ENCODE data around the gene IFNA14.
"Not testable (repeated sequence)": the region's sequence is repeated elsewhere in the genome, so short reads cannot be mapped to it uniquely, and the experiment has no call there.

Gene IFNA14

DNA sequence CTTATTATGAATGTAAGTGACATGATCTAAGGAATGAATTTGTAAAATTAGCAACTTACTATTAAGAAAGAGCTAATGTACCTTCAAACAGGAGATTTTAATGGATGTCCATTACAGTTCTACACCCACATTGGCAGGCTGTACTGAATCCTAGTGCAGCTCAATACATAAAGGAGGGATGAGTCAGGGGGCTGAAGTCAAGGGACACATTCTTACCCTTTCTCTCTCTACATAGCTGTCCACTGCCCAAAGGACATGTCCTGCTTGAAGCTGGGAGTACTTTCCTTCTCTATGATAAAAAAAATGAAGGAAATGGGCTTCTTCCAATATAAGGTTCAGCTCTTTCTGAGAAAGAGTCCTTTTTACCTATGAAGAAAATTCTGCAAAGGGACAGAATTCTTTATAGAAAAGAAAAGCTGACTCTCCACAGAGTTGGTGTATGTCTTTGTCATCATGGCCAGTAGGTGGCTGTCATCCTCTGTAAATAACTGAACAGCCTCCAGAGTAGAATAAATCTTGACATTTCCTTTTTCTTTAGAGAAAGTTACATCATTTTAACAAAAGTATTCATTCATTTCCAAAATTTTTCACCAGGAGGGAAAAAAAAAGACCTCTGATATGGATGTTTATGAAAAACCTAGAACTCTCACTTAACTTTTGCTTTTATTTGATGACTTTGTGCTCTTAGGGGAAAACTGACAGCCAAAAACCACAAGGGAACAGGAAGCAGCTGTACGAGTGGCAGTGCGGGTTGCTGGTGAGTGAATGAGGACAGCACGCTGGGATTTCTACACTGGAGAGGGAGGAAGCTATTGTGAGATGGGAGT lies 13.1 kb upstream of the IFNA14 start:
- WGBS, result 9% methylated on average over 3 of the region's 3 CpGs
- Histone ChIP-seq H3K9ac (ENCODE audit: low read depth, low read length) (no peak overlapping the region), H3K4me1 (ENCODE audit: insufficient read depth, low read length) (peaks cover 6% of the 10 kb centered on the region), H3K9me3 (ENCODE audit: insufficient read depth, low read depth, low read length) (0 out of 2 replicates have a peak, but pooled peaks cover 2% of the 10 kb centered on the region), H3K27ac (ENCODE audit: low read depth, low read length) (no peak overlapping the region), H3K4me3 (ENCODE audit: low read length) (no peak overlapping the region), H3K27me3 (ENCODE audit: insufficient read depth, low read length) (peaks cover 20% of the 10 kb centered on the region), H3K36me3 (ENCODE audit: insufficient read depth, low read length) (no peaks in the 10 kb centered on the region)

DNA sequence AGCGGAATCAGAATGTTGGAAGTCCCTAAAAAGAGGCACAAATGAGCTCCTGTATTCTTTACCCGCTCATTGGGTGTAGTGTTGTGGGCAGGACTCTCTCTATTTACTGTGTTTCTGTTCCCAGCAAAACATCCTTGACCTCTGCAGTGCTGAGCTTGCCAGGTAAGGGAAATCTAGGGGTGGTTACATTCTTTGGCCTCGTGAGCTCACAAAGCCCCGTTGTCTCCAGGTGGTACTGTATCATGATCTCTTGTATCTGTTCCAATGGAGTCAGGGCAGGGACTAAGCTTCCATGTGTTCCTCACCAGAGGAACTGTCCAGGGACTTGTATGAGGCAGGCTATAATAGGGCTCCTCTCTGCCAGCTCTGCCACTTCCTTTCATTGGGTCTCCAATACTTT lies 11.8 kb upstream of the IFNA14 start:
- Histone ChIP-seq H3K27ac (ENCODE audit: low read depth, low read length) (no peak overlapping the region), H3K9me3 (ENCODE audit: insufficient read depth, low read depth, low read length) (no peaks in the 10 kb centered on the region), H3K36me3 (ENCODE audit: insufficient read depth, low read length) (no peaks in the 10 kb centered on the region), H3K4me1 (ENCODE audit: insufficient read depth, low read length) (peaks cover 6% of the 10 kb centered on the region), H3K9ac (ENCODE audit: low read depth, low read length) (no peak overlapping the region), H3K27me3 (ENCODE audit: insufficient read depth, low read length) (peaks cover 20% of the 10 kb centered on the region), H3K4me3 (ENCODE audit: low read length) (no peak overlapping the region)
- 77% methylated on average over 4 of the region's 4 CpGs for WGBS

DNA sequence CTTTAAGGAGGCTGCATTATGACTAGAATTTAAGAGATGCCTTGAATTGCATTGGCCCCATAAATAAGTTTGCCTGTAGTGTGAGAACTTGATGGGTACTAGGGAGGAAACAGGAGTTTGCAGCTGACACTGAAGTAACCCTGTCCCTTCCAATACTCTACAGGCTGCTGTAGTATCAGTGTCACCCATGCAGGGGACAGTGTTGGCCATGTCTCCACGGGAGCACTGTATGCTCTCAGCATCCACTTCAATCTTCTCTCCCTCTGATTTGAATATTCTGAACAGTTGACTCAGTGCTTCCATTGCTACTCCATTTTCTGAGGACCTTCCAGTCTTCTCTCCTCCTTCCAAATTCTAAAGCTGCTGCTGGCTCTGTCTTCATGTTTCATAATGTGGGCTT lies 11.4 kb upstream of the IFNA14 start:
- Histone ChIP-seq H3K9me3 (ENCODE audit: insufficient read depth, low read depth, low read length) (no peaks in the 10 kb centered on the region), H3K27ac (ENCODE audit: low read depth, low read length) (no peak overlapping the region), H3K4me3 (ENCODE audit: low read length) (no peak overlapping the region), H3K27me3 (ENCODE audit: insufficient read depth, low read length) (peaks cover 20% of the 10 kb centered on the region), H3K9ac (ENCODE audit: low read depth, low read length) (no peak overlapping the region), H3K4me1 (ENCODE audit: insufficient read depth, low read length) (peaks cover 6% of the 10 kb centered on the region), H3K36me3 (ENCODE audit: insufficient read depth, low read length) (no peaks in the 10 kb centered on the region)
- WGBS, result 36% methylated on average over 1 of the region's 1 CpG

DNA sequence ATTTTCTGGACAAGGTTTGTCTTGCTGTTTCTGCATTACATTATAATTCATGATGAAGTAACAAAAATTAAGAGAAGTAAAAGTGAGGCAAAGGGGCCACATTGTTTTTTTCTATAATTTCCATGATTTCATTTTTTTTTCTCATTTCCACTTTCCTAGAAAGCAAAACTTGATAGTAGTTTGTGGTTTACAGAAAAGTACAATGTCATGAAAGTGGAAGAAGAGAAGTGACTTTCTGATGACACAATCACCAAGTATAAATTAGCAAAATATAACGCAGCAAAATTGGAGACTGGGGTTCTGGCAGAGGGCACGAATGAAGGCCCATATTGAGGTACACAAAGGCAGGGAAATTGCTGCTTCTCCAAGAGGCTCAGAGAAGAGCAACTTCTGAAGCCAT lies 5.0 kb upstream of the IFNA14 start:
- H3K9me3 ChIP-seq (ENCODE audit: insufficient read depth, low read depth, low read length), result no peaks in the 10 kb centered on the region
- H3K36me3 ChIP-seq (ENCODE audit: insufficient read depth, low read length), result no peaks in the 10 kb centered on the region
- H3K9ac ChIP-seq (ENCODE audit: low read depth, low read length), result no peak overlapping the region
- H3K4me3 ChIP-seq (ENCODE audit: low read length), result no peak overlapping the region
- no peak overlapping the region for H3K27ac ChIP-seq (ENCODE audit: low read depth, low read length)
- H3K4me1 ChIP-seq (ENCODE audit: insufficient read depth, low read length), result no peaks in the 10 kb centered on the region
- peaks cover 10% of the 10 kb centered on the region; the same call in 1 of the 2 replicates for H3K27me3 ChIP-seq (ENCODE audit: insufficient read depth, low read length)
- 91% methylated on average over 2 of the region's 2 CpGs for WGBS

DNA sequence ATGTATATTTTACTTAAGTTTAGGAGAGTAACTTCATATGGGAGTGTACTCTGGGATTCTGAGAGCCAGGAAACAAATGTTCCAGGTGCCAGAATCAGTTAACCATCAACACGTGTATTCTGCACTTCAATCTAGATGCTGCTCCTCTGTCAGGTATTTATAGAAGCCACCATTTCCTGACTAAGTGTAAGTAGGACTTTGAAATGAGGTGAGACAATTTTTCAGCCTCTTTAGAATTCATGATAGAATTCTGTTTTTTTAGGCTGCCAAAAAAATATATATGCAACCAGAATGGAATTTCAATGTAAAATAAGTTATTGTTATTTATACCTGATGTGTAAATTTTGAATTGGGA lies 3.5 kb downstream of the IFNA14 start:
- not testable (repeated sequence) for H3K4me3 ChIP-seq (ENCODE audit: low read length); H3K27me3 ChIP-seq (ENCODE audit: insufficient read depth, low read length); H3K9ac ChIP-seq (ENCODE audit: low read depth, low read length); H3K36me3 ChIP-seq (ENCODE audit: insufficient read depth, low read length); H3K9me3 ChIP-seq (ENCODE audit: insufficient read depth, low read depth, low read length); H3K4me1 ChIP-seq (ENCODE audit: insufficient read depth, low read length); H3K27ac ChIP-seq (ENCODE audit: low read depth, low read length)
- 44% methylated on average over 1 of the region's 1 CpG for WGBS

DNA sequence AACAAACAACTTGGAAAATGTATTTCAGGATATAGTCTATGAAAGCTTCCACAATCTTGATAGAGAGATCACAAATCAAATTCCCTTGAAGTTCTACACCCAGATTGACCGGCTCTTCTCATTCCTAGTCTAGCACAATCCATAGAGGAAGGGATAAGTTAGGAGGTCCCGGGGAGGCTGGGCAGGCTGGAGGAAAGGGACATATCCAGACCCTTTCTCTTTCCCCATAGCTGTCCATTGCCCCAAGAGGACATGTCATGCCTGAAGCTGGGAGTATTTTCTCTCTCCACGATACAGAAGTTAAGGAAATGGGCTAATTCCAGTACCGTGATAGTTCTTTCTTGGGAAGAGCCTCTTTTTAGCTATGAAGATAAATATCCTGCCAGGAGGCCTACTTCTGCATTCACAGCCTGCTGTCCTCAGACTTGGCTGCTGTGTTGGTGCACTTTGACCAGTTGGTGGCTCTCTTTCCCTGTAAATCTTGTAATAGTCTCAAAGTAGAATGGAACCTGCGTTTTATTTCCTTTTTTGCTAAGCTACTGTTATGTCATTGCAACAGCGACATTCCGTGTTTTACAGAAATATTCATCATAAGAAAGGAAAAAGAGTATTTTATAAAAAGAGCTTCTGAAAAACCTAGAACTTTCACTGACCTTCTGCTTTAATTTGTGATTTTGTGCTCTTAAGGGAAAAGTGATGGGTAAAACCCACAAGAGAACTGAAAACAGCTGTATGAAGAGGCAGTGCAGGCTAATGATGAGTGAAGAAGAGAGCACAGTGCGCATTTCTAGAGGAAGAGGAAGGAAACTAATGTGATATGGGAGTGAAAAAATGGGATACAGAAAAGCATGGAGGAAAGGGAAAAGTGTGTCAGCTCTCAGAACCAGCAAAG lies 4.1 kb downstream of the IFNA14 start:
- not testable (repeated sequence) for H3K4me3 ChIP-seq (ENCODE audit: low read length); H3K36me3 ChIP-seq (ENCODE audit: insufficient read depth, low read length); H3K4me1 ChIP-seq (ENCODE audit: insufficient read depth, low read length); H3K9ac ChIP-seq (ENCODE audit: low read depth, low read length); H3K9me3 ChIP-seq (ENCODE audit: insufficient read depth, low read depth, low read length); H3K27ac ChIP-seq (ENCODE audit: low read depth, low read length); H3K27me3 ChIP-seq (ENCODE audit: insufficient read depth, low read length)
- WGBS, result 57% methylated on average over 3 of the region's 8 CpGs

DNA sequence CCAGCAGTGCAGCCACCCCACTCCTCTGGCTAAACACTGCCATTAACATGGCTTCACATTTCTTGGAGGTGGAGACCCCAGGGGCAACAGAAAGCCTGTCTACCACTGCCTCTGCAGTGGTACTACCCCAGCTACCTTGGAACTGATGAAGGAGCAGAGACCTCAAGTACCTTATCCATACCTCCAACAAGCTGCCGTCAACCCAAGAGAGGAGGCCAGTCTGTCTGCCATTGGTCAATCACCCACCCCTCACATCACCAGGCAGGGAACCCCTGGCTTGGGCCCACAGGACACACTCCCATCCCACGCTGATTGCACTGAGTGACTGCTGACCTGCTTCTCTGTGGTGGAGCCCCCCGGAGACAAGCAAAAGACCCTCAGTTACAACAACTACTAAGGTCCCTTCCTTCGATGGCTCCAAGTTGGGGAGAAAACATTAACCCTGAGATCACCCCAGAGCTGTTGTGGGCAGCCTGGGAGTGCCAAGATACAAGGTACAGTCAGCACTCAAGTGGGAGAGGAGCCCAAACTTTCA lies 5.6 kb downstream of the IFNA14 start:
- Histone ChIP-seq H3K4me1 (ENCODE audit: insufficient read depth, low read length) (no peaks in the 10 kb centered on the region), H3K27ac (ENCODE audit: low read depth, low read length) (no peak overlapping the region), H3K9ac (ENCODE audit: low read depth, low read length) (no peak overlapping the region), H3K9me3 (ENCODE audit: insufficient read depth, low read depth, low read length) (no peaks in the 10 kb centered on the region), H3K27me3 (ENCODE audit: insufficient read depth, low read length) (no peaks in the 10 kb centered on the region), H3K4me3 (ENCODE audit: low read length) (no peak overlapping the region), H3K36me3 (ENCODE audit: insufficient read depth, low read length) (no peaks in the 10 kb centered on the region)
- WGBS, result 92% methylated on average over 4 of the region's 4 CpGs

DNA sequence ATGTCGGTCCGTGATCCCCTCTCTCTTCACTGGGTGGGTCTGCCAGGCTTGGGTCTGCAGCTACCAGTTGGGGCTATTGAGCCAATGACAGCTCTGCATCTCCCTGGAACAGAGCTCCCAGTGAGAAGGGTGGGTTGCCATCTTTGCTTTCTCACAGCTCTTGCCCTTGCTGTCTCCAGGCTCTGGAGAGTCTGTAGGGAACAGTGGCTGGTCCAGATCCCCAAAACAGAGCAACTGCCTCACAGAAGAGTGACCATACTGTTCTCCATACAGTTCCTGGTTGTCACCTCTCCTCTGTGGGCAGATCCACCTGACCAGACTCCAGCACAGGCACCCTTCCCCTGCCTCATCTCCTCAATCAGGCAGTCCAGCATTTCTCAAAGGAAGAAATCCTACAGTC lies 6.5 kb downstream of the IFNA14 start:
- no peaks in the 10 kb centered on the region for H3K36me3 ChIP-seq (ENCODE audit: insufficient read depth, low read length)
- no peaks in the 10 kb centered on the region for H3K4me1 ChIP-seq (ENCODE audit: insufficient read depth, low read length)
- no peaks in the 10 kb centered on the region for H3K27me3 ChIP-seq (ENCODE audit: insufficient read depth, low read length)
- no peaks in the 10 kb centered on the region for H3K9me3 ChIP-seq (ENCODE audit: insufficient read depth, low read depth, low read length)
- no peak overlapping the region for H3K9ac ChIP-seq (ENCODE audit: low read depth, low read length)
- H3K4me3 ChIP-seq (ENCODE audit: low read length), result no peak overlapping the region
- no peak overlapping the region for H3K27ac ChIP-seq (ENCODE audit: low read depth, low read length)
- 100% methylated on average over 2 of the region's 2 CpGs for WGBS

DNA sequence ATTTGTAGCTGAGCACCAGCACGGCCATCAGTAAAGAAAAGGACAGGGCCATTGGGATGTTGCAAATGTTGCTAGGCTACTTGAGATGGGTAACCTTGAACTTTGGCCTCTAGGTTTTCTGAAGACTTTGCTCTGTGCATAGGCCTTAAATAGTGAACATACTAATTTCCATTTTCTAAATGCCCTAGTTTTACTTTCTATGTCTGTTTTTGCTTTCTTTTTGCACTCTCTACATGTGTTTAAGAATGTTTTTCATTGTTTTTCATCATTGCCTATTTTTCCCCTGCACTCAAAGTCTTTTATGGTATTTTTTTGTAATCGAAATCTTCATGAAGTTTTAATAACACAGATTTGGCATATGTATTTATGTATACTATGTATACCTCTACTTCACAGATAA lies 11.7 kb downstream of the IFNA14 start, which contains the start of gene IFNA17:
Gene IFNA17 (minus strand): TSS at position 101 of the 400 bp plus-strand sequence. CDS start 49 bp downstream, at position 52.
- no peaks in the 10 kb centered on the region for H3K36me3 ChIP-seq (ENCODE audit: insufficient read depth, low read length)
- no peaks in the 10 kb centered on the region for H3K9me3 ChIP-seq (ENCODE audit: insufficient read depth, low read depth, low read length)
- no peak within 1 kb of the TSS for H3K4me3 ChIP-seq (ENCODE audit: low read length)
- WGBS, result 71% methylated on average over 1 of the region's 2 CpGs
- H3K27ac ChIP-seq (ENCODE audit: low read depth, low read length), result no peak within 1 kb of the TSS
- no peak within 1 kb of the TSS for H3K9ac ChIP-seq (ENCODE audit: low read depth, low read length)
- H3K27me3 ChIP-seq (ENCODE audit: insufficient read depth, low read length), result no peaks in the 10 kb centered on the region
- H3K4me1 ChIP-seq (ENCODE audit: insufficient read depth, low read length), result no peaks in the 10 kb centered on the region

DNA sequence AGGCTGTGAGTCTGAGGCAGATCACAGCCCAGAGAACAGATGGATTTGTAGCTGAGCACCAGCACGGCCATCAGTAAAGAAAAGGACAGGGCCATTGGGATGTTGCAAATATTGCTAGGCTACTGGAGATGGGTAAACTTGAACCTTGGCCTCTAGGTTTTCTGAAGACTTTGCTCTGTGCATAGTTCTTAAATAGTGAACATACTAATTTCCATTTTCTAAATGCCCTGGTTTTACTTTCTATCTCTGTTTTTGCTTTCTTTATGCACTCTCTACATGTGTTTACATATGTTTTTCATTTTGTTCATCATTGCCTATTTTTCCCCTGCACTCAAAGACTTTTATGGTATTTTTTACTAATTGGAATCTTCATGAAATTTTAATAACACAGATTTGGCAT lies 22.6 kb downstream of the IFNA14 start, which contains the start of gene IFNA16:
Gene IFNA16 (minus strand): TSS at position 101 of the 400 bp plus-strand sequence. CDS start 6 bp downstream, at position 95.
- not testable (repeated sequence) for H3K4me1 ChIP-seq (ENCODE audit: insufficient read depth, low read length); H3K36me3 ChIP-seq (ENCODE audit: insufficient read depth, low read length); H3K27ac ChIP-seq (ENCODE audit: low read depth, low read length); H3K9me3 ChIP-seq (ENCODE audit: insufficient read depth, low read depth, low read length); H3K27me3 ChIP-seq (ENCODE audit: insufficient read depth, low read length); H3K4me3 ChIP-seq (ENCODE audit: low read length); H3K9ac ChIP-seq (ENCODE audit: low read depth, low read length)
- 89% methylated on average over 1 of the region's 1 CpG for WGBS

All from HUES64 (cell line).